ENCODE results near the gene CYB5D1. TPM values are rescaled to one million over a fixed set of nuclear protein-coding genes. Genes with fewer than 3 reads are reported as not detected.

Gene CYB5D1
- total RNA-seq, 1 donor from 2014 or later = 6.1 TPM

DNA sequence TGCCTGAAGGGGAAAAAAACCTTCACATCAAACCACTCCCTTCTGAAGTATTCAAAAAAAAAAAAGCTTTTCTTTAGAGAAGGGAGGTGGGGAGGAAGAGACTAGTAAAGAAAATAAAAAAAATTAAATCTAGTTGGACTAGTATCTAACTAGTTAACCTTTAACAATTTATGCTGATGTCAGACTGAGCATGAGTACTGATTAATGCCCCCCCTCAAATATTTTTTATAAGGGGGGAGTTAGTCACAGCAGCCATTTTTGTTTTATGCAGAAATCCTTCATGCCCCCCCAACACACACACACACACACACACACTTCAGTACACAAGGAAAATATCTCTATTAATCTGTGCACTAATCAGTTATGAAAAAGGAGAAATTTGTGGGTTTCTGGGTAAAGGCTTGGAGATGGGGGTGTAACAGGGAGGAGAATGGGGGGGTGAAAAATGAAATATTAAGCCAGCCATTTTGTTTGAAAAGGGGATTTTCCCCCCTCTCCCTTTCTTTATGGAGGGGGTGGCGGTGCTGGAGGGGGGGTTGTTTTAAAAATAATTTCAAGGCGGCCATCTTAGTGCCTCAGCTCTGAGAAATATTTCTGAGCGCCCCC, 26.1 kb downstream of the CYB5D1 start:
- ChIA-PET CTCF (interaction anchor here (1.5 kb wide), 1 partner anchor 22 kb away, joined by 4 read pairs; no protein-coding TSS in a partner anchor), POLR2A (interaction anchor here (0.6 to 2.4 kb wide), 10 partner anchors 10 to 306 kb away, joined by 3 to 19 read pairs (median 4); partner anchors contain the start of genes BORCS6, CNTROB, NAA38 and TRAPPC1)
- no peaks in the 10 kb centered on the region for H3K9me3 Mint-ChIP-seq
- TF ChIP-seq, protein P1, sequence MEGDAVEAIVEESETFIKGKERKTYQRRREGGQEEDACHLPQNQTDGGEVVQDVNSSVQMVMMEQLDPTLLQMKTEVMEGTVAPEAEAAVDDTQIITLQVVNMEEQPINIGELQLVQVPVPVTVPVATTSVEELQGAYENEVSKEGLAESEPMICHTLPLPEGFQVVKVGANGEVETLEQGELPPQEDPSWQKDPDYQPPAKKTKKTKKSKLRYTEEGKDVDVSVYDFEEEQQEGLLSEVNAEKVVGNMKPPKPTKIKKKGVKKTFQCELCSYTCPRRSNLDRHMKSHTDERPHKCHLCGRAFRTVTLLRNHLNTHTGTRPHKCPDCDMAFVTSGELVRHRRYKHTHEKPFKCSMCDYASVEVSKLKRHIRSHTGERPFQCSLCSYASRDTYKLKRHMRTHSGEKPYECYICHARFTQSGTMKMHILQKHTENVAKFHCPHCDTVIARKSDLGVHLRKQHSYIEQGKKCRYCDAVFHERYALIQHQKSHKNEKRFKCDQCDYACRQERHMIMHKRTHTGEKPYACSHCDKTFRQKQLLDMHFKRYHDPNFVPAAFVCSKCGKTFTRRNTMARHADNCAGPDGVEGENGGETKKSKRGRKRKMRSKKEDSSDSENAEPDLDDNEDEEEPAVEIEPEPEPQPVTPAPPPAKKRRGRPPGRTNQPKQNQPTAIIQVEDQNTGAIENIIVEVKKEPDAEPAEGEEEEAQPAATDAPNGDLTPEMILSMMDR (IDR thresholded peaks at IDR 0.05) = no peak
- ATAC-seq (ENCODE audit: low read depth) (no peak), DNase-seq (no peak)
- peak overlapping the region; percentile 77 for H3K4me3 Mint-ChIP-seq
- peaks cover 8% of the 10 kb centered on the region for H3K36me3 Mint-ChIP-seq (ENCODE audit: low read depth)
- intact Hi-C loops (cut with micrococcal nuclease) = no loop called here
- peak overlapping the region; percentile 74 for H3K27ac Mint-ChIP-seq
- peaks cover 8% of the 10 kb centered on the region for H3K4me1 Mint-ChIP-seq
- no peaks in the 10 kb centered on the region for H3K27me3 Mint-ChIP-seq

DNA sequence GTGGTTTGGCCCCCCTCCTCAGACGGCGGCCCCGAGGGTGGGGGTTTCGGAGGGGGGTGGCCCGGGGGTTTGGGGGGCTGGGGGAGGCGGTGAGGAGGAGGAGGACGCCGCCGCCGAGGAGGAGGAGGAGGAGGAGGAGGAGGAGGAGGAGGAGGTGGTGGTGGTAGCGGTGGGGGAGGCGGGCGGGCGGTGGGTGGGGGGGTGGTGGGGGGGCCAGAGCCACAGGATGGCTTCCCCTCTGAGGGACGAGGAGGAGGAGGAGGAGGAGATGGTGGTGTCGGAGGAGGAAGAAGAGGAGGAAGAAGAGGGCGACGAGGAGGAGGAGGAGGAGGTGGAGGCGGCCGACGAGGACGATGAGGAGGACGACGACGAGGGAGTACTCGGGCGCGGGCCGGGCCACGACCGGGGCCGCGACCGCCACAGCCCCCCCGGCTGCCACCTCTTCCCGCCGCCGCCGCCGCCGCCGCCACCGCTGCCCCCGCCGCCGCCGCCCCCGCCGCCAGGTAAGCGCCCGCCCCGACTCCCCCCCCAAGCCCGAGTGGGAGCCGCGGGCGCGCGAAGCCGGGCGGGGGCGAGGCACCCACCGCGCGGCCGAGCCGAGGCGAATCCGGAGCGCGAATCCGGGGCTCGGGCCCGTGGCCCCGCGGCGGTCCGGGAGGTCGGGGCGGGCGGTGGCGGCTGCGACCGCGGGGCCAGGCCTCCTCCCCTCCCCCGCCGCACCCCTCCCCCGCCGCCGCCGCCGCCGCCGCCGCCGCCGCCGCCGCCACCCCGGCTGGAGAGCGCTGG, 27.0 kb downstream of the CYB5D1 start:
- CTCF ChIA-PET = interaction anchor here (1.0 kb wide), 1 partner anchor 448 kb away, joined by 3 read pairs; no protein-coding TSS in a partner anchor
- H3K36me3 Mint-ChIP-seq (ENCODE audit: low read depth) = peaks cover 3% of the 10 kb centered on the region
- no peak for ATAC-seq (ENCODE audit: low read depth)

DNA sequence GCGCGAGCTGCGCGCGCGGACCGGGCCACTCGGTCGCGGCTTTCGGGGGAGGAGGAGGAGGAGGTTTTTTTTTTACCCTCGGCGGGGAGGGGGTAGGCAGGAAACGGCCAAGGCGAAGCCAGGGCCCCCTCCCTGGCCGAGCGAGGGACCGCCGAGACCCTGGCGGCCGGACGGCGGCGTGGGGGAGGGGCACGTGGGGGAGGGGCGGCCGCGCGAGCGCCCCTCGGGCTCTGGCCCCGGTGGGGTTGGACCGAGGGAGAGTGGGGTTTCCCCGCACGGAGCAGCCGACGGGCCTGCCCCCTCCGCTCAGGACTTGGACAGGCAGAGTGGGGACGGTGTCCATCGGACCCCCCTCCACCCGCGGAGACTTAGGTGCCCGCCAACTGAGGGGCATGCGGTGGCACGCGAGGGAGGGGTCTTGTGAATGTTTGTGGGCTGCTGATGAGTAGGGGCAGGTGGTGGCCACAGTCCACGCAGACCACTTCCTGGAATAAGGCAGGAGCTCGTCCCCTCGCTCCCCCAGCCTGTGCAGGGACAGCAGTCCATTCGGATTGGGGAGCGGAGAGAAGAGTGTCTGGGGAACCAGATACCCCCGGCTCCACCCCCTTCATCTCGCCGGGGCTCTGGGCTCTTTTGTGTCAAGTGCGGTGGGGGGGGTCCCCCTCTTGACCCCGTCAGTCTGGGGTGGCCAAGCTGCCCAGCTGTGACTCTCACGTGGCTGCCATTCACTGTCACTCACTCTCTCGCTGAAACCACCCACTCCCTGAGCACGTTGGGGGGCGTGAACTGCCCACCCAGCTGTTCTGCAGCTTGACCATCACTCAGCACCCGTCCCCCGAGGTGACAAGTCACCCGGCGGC, 27.8 kb downstream of the CYB5D1 start:
- H3K36me3 Mint-ChIP-seq (ENCODE audit: low read depth) = peaks cover 10% of the 10 kb centered on the region
- H3K9me3 Mint-ChIP-seq = no peaks in the 10 kb centered on the region
- CTCF ChIA-PET = interaction anchor here (1.0 to 1.3 kb wide), 4 partner anchors 20 to 449 kb away, joined by 3 to 6 read pairs (median 3); no protein-coding TSS in a partner anchor
- no peaks in the 10 kb centered on the region for H3K27me3 Mint-ChIP-seq
- no peak overlapping the region for H3K4me3 Mint-ChIP-seq
- POLR2A ChIA-PET = interaction anchor here (0.6 to 2.4 kb wide), 15 partner anchors 10 to 550 kb away, joined by 3 to 16 read pairs (median 4); partner anchors contain the start of genes NAA38, NDEL1, RNF227 and TP53
- TF ChIP-seq, protein P1 (IDR thresholded peaks at IDR 0.05) = no peak
- intact Hi-C loops (cut with micrococcal nuclease) = loop anchor here (1.0 to 2.0 kb wide), 3 partner anchors 28 to 199 kb away; partner anchors contain the start of genes KDM6B, NAA38 and TP53
- DNase-seq (peak; percentile 53), ATAC-seq (ENCODE audit: low read depth) (peak; percentile 21)
- H3K27ac Mint-ChIP-seq = no peak overlapping the region
- peaks cover 8% of the 10 kb centered on the region for H3K4me1 Mint-ChIP-seq

More for the DNA sequence above, 27.0 kb downstream of the CYB5D1 start:
- Mint-ChIP-seq H3K27ac (peak overlapping the region; percentile 83), H3K27me3 (no peaks in the 10 kb centered on the region), H3K4me1 (peaks cover 8% of the 10 kb centered on the region), H3K9me3 (no peaks in the 10 kb centered on the region), H3K4me3 (peak overlapping the region; percentile 78)
- DNase-seq = peak; percentile 50
- TF ChIP-seq, protein P1 (IDR thresholded peaks at IDR 0.05) = no peak
- POLR2A ChIA-PET = interaction anchor here (0.9 to 2.4 kb wide), 5 partner anchors 14 to 258 kb away, joined by 3 to 15 read pairs (median 7); partner anchors contain the start of gene NAA38
- intact Hi-C loops (cut with micrococcal nuclease) = no loop called here

DNA sequence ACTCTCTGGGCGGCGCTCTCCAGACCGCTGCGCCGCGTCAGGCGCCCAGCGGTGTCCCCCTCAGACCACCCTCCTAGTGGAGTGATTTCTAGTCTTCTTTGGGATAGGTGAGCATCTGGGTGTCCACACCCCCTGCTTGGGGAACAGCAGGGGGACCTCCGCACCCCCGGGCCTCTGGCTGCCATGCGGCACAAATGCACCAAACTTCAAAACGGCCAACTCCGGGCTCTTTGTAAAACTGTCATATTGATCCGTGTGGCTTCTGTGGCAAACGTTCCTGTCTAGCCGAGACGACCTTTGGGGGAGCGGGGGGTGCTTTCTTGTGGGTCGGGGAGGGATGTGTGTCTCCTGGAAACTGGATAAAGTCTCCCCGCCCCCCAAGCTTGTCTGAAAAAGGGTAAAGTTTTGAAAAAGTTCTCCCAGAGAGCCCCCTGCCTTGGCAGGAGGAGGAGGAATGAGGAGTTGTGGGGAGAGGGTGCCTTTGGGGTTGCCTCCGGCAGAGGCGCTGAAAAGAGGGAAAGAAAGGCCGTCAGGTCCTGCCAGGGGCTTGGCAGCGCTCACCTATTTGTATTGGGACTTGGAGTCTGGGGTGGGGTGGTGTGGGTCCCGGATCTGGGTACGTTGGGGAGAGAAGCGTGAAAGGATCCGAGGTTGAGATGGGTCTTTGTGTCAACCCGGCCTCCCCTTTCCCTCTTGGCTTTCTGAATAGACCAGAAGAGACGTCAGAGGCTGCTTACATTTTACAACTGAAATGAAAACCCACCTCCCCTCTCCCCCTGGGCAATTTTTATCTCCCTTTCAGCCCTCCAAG, 28.6 kb downstream of the CYB5D1 start:
- peak; percentile 4 for ATAC-seq (ENCODE audit: low read depth)
- Mint-ChIP-seq H3K36me3 (ENCODE audit: low read depth) (peaks cover 18% of the 10 kb centered on the region), H3K9me3 (no peaks in the 10 kb centered on the region), H3K27me3 (no peaks in the 10 kb centered on the region), H3K27ac (no peak overlapping the region), H3K4me3 (no peak overlapping the region), H3K4me1 (peaks cover 8% of the 10 kb centered on the region)
- POLR2A ChIA-PET = interaction anchor here (0.6 to 1.7 kb wide), 14 partner anchors 9 to 549 kb away, joined by 3 to 16 read pairs (median 4); partner anchors contain the start of genes NAA38, NDEL1, RNF227 and TP53
- CTCF ChIA-PET = interaction anchor here (1.2 to 1.3 kb wide), 3 partner anchors 21 to 41 kb away, joined by 3 to 6 read pairs (median 3); no protein-coding TSS in a partner anchor
- TF ChIP-seq, protein P1 (IDR thresholded peaks at IDR 0.05) = no peak
- intact Hi-C loops (cut with micrococcal nuclease) = loop anchor here (1.0 to 2.0 kb wide), 6 partner anchors 24 to 200 kb away; partner anchors contain the start of genes CNTROB, KDM6B, NAA38 and TP53
- peak; percentile 44 for DNase-seq

Measured in activated B cell treated with CpG ODN at 0.5 μM for 24 hours (primary cell).